GM10248 (cell line): Measurements from ENCODE around the gene SCN1B.
"Not testable (repeated sequence)": the region's sequence is repeated elsewhere in the genome, so short reads cannot be mapped to it uniquely, and the experiment has no call there.

Experiments used
- CTCF ChIA-PET: fragments of 300-600 bp; sonication (Branson Sonifier 250); formaldehyde crosslinking; extraction: SDS; loops from one replicate; lab custom pipeline; 2021; ENCODE audit warnings: antibody characterized with exemption; lab: Yijun Ruan, JAX
- POLR2A ChIA-PET: fragments of 350-650 bp; sonication (Branson Sonifier 250); formaldehyde crosslinking; extraction: SDS; loops from one replicate; lab custom pipeline; 2020; ENCODE audit warnings: antibody characterized with exemption; lab: Yijun Ruan, JAX
- DNase-seq: peaks from one replicate; pipeline ENCODE4 v3.0.0; 2012; ENCODE audit errors: extremely low spot score
- TF ChIP-seq, protein P1 (sequence below): IDR thresholded peaks from 2 replicates; pipeline ENCODE4 v1.5.1; 2012; ENCODE audit warnings: mild to moderate bottlenecking, low read depth; ENCODE audit errors: extremely low read depth, missing control alignments, control extremely low read depth

Gene SCN1B

DNA sequence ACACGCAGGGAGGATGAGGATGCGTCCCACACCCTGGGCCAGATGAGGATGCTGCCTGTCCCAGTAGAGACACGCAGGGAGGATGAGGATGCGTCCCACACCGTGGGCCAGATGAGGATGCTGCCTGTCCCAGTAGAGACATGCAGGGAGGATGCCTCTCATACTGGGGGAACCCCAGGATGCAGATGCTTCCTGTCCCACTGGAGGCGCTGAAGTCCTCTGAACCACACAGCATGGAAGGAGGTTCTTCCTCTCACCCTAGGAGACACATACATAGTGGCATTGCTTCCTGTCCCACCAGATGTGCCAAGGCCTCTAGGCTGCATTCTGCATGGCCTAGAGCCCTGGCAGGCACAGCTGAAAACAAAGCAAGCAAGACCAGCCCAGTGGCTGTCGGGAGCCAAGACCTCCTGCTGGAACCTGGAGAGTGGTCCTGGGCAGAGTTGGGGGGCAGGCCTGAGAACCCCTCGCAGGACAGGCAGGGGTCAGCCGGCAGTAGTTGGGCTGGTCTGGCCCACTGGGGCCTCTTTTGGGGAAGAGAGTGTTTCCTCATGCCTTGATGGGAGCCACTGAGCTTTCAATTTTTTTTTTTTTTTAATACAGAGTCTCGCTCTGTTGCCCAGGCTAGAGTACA is 15.5 kb downstream of the SCN1B start:
- TF ChIP-seq, protein P1, sequence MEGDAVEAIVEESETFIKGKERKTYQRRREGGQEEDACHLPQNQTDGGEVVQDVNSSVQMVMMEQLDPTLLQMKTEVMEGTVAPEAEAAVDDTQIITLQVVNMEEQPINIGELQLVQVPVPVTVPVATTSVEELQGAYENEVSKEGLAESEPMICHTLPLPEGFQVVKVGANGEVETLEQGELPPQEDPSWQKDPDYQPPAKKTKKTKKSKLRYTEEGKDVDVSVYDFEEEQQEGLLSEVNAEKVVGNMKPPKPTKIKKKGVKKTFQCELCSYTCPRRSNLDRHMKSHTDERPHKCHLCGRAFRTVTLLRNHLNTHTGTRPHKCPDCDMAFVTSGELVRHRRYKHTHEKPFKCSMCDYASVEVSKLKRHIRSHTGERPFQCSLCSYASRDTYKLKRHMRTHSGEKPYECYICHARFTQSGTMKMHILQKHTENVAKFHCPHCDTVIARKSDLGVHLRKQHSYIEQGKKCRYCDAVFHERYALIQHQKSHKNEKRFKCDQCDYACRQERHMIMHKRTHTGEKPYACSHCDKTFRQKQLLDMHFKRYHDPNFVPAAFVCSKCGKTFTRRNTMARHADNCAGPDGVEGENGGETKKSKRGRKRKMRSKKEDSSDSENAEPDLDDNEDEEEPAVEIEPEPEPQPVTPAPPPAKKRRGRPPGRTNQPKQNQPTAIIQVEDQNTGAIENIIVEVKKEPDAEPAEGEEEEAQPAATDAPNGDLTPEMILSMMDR = peak; percentile 36
- ChIA-PET POLR2A (interaction anchor here (0.5 kb wide), 1 partner anchor 103 kb away, joined by 3 read pairs; no protein-coding TSS in a partner anchor), CTCF (interaction anchor here (0.9 to 3.2 kb wide), 9 partner anchors 10 to 190 kb away, joined by 3 to 18 read pairs (median 4); partner anchors contain the start of gene LGI4)
- DNase-seq = peak; percentile 80

DNA sequence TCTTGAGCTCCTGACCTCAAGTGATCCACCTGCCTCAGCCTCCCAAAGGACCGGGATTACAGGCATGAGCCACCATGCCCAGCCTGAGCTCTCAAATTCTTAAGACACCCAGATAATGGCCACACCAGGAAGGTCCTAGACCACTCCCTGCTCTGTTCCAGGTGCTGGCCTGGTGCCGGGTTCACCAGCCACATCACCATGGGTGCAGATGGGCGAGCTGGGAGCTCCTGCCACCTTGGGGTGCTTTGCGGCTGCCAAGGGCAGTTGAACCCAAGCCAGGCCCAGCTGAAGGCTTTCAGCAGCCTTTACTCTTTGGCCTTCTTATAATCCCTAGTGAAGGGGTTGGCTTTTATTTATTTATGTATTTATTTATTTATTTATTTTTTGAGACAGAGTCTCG is 16.2 kb downstream of the SCN1B start:
- DNase-seq = no peak
- ChIA-PET CTCF (interaction anchor here (0.9 to 2.4 kb wide), 8 partner anchors 9 to 189 kb away, joined by 3 to 7 read pairs (median 4); no protein-coding TSS in a partner anchor), POLR2A (interaction anchor here (0.5 kb wide), 1 partner anchor 102 kb away, joined by 3 read pairs; no protein-coding TSS in a partner anchor)
- TF ChIP-seq, protein P1 = no peak

DNA sequence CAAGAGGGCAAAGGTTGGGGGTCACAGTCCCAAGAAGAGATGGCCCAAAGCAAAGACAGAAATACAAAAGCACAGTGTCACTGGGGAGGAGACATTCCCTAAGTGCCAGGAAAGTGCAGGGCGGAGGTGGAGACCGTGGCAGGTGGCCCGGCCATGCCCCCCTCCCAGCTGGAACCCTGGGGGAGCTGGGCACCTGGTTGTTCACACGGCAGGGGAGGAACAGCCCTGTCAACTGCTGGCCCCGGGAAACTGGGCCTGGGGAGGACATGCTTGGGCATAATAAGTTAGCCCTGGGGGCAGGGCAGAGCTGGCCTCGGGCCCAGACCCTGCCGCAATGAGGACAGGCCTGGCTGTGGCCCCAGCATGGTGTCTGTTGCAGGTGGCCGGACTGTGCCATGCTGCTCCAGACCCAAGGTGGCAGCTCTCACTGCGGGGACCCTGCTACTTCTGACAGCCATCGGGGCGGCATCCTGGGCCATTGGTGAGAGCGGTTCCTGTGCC is 18.7 kb downstream of the SCN1B start:
- ChIA-PET CTCF (interaction anchor here (0.7 to 3.7 kb wide), 6 partner anchors 10 to 122 kb away, joined by 3 to 13 read pairs (median 4); partner anchors contain the start of gene ZNF30), POLR2A (no interaction called here)
- no peak for DNase-seq
- TF ChIP-seq, protein P1 = no peak

DNA sequence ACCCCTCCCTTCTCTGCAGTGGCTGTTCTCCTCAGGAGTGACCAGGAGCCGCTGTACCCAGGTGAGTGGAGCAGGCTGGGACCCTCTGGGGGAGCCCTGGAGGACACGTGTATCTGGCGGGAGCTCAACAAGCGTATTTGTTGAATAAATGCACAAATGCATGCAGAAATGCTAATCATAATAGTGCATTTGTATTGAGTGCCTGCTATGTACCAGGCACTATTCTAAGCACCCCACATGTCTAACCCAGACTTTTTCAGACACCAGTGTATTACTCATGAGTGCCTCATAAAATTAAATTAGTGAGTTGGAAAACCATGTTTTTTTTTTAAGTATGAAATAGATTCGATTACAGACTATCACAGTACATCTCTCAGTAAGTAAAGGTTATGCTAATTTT is 19.2 kb downstream of the SCN1B start:
- ChIA-PET POLR2A (no interaction called here), CTCF (interaction anchor here (1.6 to 3.7 kb wide), 4 partner anchors 17 to 92 kb away, joined by 3 to 13 read pairs (median 7); no protein-coding TSS in a partner anchor)
- DNase-seq = no peak
- TF ChIP-seq, protein P1 = no peak

DNA sequence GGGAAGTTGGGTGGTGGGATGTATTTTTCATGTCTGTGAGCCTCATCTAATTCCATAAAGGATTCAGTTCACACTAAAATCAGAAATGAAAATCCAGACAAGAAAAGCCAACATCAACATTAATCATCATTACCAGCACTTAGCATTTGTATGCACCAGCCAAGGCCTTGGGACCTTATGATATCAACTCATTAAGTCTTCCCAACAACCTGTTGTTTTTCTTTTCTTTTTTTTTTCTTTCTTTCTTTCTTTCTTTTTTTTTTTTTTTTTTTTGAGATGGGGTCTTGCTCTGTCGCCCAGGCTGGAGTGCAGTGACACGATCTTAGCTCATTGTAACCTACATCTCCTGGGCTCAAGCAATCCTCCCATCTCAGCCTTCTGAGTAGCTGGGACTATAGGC is 20.4 kb downstream of the SCN1B start:
- CTCF ChIA-PET = interaction anchor here (0.7 to 3.7 kb wide), 6 partner anchors 8 to 91 kb away, joined by 3 to 13 read pairs (median 3); partner anchors contain the start of gene LGI4
- POLR2A ChIA-PET, DNase-seq: not testable (repeated sequence)

DNA sequence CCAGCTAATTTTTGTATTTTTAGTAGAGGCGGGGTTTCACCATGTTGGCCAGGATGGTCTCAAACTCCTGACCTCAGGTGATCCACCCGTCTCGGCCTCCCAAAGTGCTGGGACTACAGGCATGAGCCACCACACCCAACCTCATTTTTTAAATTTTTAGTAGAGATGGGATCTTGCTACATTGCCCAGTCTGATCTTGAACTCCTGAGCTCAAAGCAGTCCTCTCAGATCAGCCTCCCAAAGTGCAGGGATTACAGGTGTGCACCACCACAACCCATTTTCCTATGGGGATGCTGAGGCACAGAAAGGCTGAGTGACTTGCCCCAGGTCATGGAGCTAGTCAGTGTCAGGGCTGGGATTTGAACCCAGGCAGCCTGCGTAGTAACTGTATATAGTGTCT is 21.0 kb downstream of the SCN1B start:
- DNase-seq, POLR2A ChIA-PET: not testable (repeated sequence)
- CTCF ChIA-PET = interaction anchor here (0.7 to 3.7 kb wide), 5 partner anchors 9 to 90 kb away, joined by 3 to 13 read pairs (median 3); partner anchors contain the start of gene LGI4

DNA sequence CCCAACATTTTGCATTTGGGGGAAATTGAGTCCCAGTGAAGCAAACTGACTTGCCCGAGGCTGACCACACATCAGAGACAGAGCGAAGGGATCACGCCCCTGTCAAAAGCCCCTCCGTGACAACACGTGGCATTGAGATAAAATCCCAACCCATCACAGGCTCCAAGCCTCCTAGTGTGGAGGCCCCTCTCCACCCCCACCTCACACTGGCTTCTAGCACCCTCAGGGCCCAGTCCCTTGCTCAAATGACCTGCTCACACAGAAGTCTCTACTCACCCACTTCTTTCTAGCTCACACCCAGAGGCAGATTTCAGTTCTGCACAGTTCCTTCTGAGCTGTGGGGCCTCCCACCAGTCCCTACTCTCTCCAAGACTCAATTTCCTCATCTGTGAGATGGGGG is 21.5 kb downstream of the SCN1B start:
- POLR2A ChIA-PET = no interaction called here
- TF ChIP-seq, protein P1 = no peak
- DNase-seq = no peak
- CTCF ChIA-PET = interaction anchor here (1.3 to 3.4 kb wide), 3 partner anchors 15 to 84 kb away, joined by 3 to 13 read pairs (median 4); partner anchors contain the start of gene LGI4
